ENCODE data around the gene TP73.

Gene TP73

GRCh38 chr1:3653286-3653618 is 936 bp downstream of the TP73 start:
- no peak for DNase-seq (ENCODE audit: low spot score)

GRCh38 chr1:3654549-3655281 is 2.4 kb downstream of the TP73 start:
- DNase-seq (ENCODE audit: low spot score) = no peak

GRCh38 chr1:3656450-3657095 is 4.3 kb downstream of the TP73 start:
- DNase-seq (ENCODE audit: low spot score) = no peak

- DNase-seq (ENCODE audit: low spot score) = no peak
Observed at GRCh38 chr1:3657096-3657475, 4.8 kb downstream of the TP73 start.

GRCh38 chr1:3657578-3658230 is 5.4 kb downstream of the TP73 start:
- no peak for DNase-seq (ENCODE audit: low spot score)

- no peak for DNase-seq (ENCODE audit: low spot score)
Observed at GRCh38 chr1:3658231-3658615, 5.9 kb downstream of the TP73 start.

GRCh38 chr1:3659093-3659492 is 6.8 kb downstream of the TP73 start:
- DNase-seq (ENCODE audit: low spot score) = no peak

GRCh38 chr1:3660704-3661103 is 8.4 kb downstream of the TP73 start:
- DNase-seq (ENCODE audit: low spot score) = no peak

- DNase-seq (ENCODE audit: low spot score) = no peak
Observed at GRCh38 chr1:3661631-3662030, 9.3 kb downstream of the TP73 start.

- no peak for DNase-seq (ENCODE audit: low spot score)
Observed at GRCh38 chr1:3662080-3662671, 9.9 kb downstream of the TP73 start.

GRCh38 chr1:3663999-3664699 is 11.8 kb downstream of the TP73 start:
- no peak for DNase-seq (ENCODE audit: low spot score)

- DNase-seq (ENCODE audit: low spot score) = no peak
Observed at GRCh38 chr1:3664700-3665375, 12.5 kb downstream of the TP73 start.

- DNase-seq (ENCODE audit: low spot score) = no peak
Observed at GRCh38 chr1:3668148-3668547, 15.8 kb downstream of the TP73 start.

- no peak for DNase-seq (ENCODE audit: low spot score)
Observed at GRCh38 chr1:3668585-3669300, 16.4 kb downstream of the TP73 start.

- DNase-seq (ENCODE audit: low spot score) = no peak
Observed at GRCh38 chr1:3669421-3669821, 17.1 kb downstream of the TP73 start.

- no peak for DNase-seq (ENCODE audit: low spot score)
Observed at GRCh38 chr1:3669971-3670431, 17.7 kb downstream of the TP73 start.

- no peak for DNase-seq (ENCODE audit: low spot score)
Observed at GRCh38 chr1:3670823-3671265, 18.5 kb downstream of the TP73 start.

GRCh38 chr1:3671371-3672180 is 19.3 kb downstream of the TP73 start:
- no peak for DNase-seq (ENCODE audit: low spot score)

GRCh38 chr1:3672231-3672970 is 20.1 kb downstream of the TP73 start:
- no peak for DNase-seq (ENCODE audit: low spot score)

GRCh38 chr1:3672971-3673361 is 20.6 kb downstream of the TP73 start:
- no peak for DNase-seq (ENCODE audit: low spot score)
